Esophagus squamous epithelium (tissue), 4 donors: ENCODE measurements around the gene PEX7.
"Not testable (repeated sequence)": the region's sequence is repeated elsewhere in the genome, so short reads cannot be mapped to it uniquely, and the experiment has no call there.

Experiments used
- CTCF ChIP-seq, 6 experiments: fragments of 450-650 bp in 4 of 6; fragments of 200-600 bp in 2 of 6; sonication (generic) in 2 of 6; IDR thresholded peaks; one replicate each; pipeline ENCODE4 v1.5.1; 2016 to 2019; ENCODE audit warnings: antibody characterized with exemption in 6 of 6, mild to moderate bottlenecking in 4 of 6, moderate library complexity in 4 of 6
- POLR2A ChIP-seq, 4 donors: fragments of 450-650 bp; IDR thresholded peaks; one replicate each; pipeline ENCODE4 v1.6.1; 2017; ENCODE audit warnings: antibody characterized with exemption in 4 of 4, mild to moderate bottlenecking in 4 of 4, moderate library complexity in 3 of 4

- not testable (repeated sequence) for TF ChIP-seq CTCF, POLR2A (IDR thresholded peaks at IDR 0.05)
Observed at GRCh38 chr6:136959935-136960334, 137.5 kb downstream of the PEX7 start.
